ENCODE measurements around the gene C6orf89.
A peak's percentile ranks its signal among the peaks of the same experiment; 100 is the strongest.

DNA sequence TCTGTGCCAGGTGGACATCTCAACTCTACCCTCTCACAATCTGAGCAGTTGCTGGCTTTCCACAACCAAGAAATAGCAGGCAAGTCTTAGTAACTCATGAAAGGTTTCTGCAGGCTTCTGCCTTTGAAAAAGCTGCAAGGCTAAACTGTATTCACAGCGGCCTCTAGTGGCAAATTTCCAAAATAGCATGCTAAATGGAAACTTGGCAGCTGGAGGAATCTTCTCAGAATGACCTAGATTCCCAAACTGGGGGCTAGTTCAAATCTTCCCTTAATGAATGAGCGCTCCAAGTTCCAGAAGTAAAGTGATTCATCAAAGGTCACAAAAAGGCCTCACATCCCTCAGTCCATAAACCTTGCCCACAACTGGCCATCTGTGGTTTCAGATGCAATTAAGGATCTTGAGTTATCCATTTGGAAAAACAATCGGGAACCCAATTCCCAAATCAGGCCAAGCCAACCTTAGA lies 34.6 kb upstream of the C6orf89 start:
- TF ChIP-seq RAD21 (conservative IDR thresholded peaks at IDR 0.05 in 1 of 2, IDR thresholded peaks at IDR 0.05 in 1 of 2): peak; percentile 31 to 50; a peak in 3 of 5 replicates
- TF ChIP-seq, protein P1, sequence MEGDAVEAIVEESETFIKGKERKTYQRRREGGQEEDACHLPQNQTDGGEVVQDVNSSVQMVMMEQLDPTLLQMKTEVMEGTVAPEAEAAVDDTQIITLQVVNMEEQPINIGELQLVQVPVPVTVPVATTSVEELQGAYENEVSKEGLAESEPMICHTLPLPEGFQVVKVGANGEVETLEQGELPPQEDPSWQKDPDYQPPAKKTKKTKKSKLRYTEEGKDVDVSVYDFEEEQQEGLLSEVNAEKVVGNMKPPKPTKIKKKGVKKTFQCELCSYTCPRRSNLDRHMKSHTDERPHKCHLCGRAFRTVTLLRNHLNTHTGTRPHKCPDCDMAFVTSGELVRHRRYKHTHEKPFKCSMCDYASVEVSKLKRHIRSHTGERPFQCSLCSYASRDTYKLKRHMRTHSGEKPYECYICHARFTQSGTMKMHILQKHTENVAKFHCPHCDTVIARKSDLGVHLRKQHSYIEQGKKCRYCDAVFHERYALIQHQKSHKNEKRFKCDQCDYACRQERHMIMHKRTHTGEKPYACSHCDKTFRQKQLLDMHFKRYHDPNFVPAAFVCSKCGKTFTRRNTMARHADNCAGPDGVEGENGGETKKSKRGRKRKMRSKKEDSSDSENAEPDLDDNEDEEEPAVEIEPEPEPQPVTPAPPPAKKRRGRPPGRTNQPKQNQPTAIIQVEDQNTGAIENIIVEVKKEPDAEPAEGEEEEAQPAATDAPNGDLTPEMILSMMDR (IDR thresholded peaks at IDR 0.05): peak; percentile 53
- TF ChIP-seq, protein P2, sequence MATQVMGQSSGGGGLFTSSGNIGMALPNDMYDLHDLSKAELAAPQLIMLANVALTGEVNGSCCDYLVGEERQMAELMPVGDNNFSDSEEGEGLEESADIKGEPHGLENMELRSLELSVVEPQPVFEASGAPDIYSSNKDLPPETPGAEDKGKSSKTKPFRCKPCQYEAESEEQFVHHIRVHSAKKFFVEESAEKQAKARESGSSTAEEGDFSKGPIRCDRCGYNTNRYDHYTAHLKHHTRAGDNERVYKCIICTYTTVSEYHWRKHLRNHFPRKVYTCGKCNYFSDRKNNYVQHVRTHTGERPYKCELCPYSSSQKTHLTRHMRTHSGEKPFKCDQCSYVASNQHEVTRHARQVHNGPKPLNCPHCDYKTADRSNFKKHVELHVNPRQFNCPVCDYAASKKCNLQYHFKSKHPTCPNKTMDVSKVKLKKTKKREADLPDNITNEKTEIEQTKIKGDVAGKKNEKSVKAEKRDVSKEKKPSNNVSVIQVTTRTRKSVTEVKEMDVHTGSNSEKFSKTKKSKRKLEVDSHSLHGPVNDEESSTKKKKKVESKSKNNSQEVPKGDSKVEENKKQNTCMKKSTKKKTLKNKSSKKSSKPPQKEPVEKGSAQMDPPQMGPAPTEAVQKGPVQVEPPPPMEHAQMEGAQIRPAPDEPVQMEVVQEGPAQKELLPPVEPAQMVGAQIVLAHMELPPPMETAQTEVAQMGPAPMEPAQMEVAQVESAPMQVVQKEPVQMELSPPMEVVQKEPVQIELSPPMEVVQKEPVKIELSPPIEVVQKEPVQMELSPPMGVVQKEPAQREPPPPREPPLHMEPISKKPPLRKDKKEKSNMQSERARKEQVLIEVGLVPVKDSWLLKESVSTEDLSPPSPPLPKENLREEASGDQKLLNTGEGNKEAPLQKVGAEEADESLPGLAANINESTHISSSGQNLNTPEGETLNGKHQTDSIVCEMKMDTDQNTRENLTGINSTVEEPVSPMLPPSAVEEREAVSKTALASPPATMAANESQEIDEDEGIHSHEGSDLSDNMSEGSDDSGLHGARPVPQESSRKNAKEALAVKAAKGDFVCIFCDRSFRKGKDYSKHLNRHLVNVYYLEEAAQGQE (IDR thresholded peaks at IDR 0.05): no peak
- no peak for TF ChIP-seq KDM5A (IDR thresholded peaks at IDR 0.05)
- TF ChIP-seq ZFP36 (IDR thresholded peaks at IDR 0.05; ENCODE audit: borderline replicate concordance, partially characterized antibody): no peak
- no peak for TF ChIP-seq BHLHE40 (IDR thresholded peaks at IDR 0.05; ENCODE audit: low read depth, low read length)
